ENCODE measurements around the gene THRB. TPM values are rescaled to one million over a fixed set of nuclear protein-coding genes. Genes with fewer than 3 reads are reported as not detected.

The THRB gene
- total and polyA plus RNA-seq, 2 experiments from 2014 or later: 26.8 to 60.0 TPM

DNA sequence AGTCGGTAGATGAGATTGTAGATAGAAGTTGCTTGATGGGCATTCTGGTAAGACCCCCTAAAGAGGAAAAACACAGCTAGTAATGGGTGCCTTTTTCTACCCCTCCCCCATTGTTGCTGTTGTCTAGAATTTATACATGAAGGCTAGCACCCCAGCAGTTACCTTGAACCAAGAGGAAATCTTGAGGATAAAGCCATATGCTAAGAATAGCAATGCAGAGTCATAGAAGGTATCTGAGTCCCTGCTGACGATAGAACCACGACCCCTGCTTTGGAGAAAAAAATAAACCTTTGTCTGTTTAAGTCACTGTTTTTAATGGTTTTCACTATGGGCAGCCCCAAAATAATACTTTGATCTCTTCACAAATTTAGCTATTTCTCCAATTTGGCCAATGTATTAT is 162.6 kb downstream of the THRB start:
- no peaks in the 10 kb centered on the region for H4K20me1 ChIP-seq (ENCODE audit: insufficient read depth, poor library complexity, severe bottlenecking)
- H3K27me3 ChIP-seq: no peaks in the 10 kb centered on the region
- no peak overlapping the region for H3K27ac ChIP-seq
- no peak overlapping the region for H3K4me2 ChIP-seq
- H2AFZ ChIP-seq: no peak overlapping the region
- no peaks in the 10 kb centered on the region for H3K4me1 ChIP-seq (ENCODE audit: insufficient read depth)
- no peaks in the 10 kb centered on the region for H3K36me3 ChIP-seq (replicated peaks; ENCODE audit: insufficient read depth, low read depth)
- no peaks in the 10 kb centered on the region for H3K9me3 ChIP-seq (ENCODE audit: low read depth)
- H3K9me2 ChIP-seq (replicated peaks; ENCODE audit: insufficient read depth): no peaks in the 10 kb centered on the region
- no peak for TF ChIP-seq CTCF (IDR thresholded peaks at IDR 0.05; ENCODE audit: poor library complexity)
- TF ChIP-seq EZH2phosphoT487 (IDR thresholded peaks at IDR 0.05; ENCODE audit: low read depth, severe bottlenecking, unreplicated experiment): no peak
- TF ChIP-seq EZH2 (IDR thresholded peaks at IDR 0.05; ENCODE audit: borderline replicate concordance): no peak
- WGBS (ENCODE audit: low lambda C conversion rate, missing lambda C conversion rate): 91% methylated on average over 3 of the region's 3 CpGs
- peaks cover 2% of the 10 kb centered on the region for H3K79me2 ChIP-seq
- DNase-seq (ENCODE audit: low spot score): no peak
- no peak overlapping the region for H3K4me3 ChIP-seq

- peaks cover 4% of the 10 kb centered on the region for H3K9me3 ChIP-seq (ENCODE audit: low read depth)
These were observed 171.4 kb downstream of the THRB start for GRCh38 chr3:24323272-24323671.

DNA sequence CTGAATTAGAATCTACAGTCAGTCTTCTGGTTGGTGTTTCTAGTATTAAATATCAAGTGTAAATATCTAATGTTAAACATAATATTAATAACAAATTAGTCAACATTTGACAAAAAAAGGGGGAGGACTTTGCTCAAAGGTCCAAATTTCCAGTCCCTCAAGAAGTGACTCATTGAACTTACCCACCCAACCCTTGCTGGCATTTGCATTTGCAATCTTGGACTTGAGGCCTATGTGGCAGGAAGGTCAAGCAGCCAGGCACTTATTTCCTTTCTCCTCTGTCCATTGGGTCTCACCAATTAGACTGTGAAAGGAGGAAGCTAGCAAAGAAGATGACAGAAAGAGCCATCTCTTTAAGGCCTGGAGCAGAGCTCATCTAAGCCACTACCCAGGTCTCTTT is 174.0 kb downstream of the THRB start:
- Histone ChIP-seq H3K27me3 (no peaks in the 10 kb centered on the region), H4K20me1 (ENCODE audit: insufficient read depth, poor library complexity, severe bottlenecking) (no peaks in the 10 kb centered on the region), H3K4me1 (ENCODE audit: insufficient read depth) (no peaks in the 10 kb centered on the region), H3K4me2 (no peak overlapping the region), H3K9me2 (replicated peaks; ENCODE audit: insufficient read depth) (no peaks in the 10 kb centered on the region), H3K79me2 (no peaks in the 10 kb centered on the region), H2AFZ (no peak overlapping the region), H3K27ac (no peak overlapping the region), H3K36me3 (replicated peaks; ENCODE audit: insufficient read depth, low read depth) (no peaks in the 10 kb centered on the region), H3K4me3 (no peak overlapping the region), H3K9me3 (ENCODE audit: low read depth) (peaks cover 4% of the 10 kb centered on the region)
- DNase-seq (ENCODE audit: low spot score): no peak
- TF ChIP-seq EZH2phosphoT487 (IDR thresholded peaks at IDR 0.05; ENCODE audit: low read depth, severe bottlenecking, unreplicated experiment) (no peak), EZH2 (IDR thresholded peaks at IDR 0.05; ENCODE audit: borderline replicate concordance) (no peak), CTCF (IDR thresholded peaks at IDR 0.05; ENCODE audit: poor library complexity) (no peak)

More at GRCh38 chr3:24323272-24323671, 171.4 kb downstream of the THRB start:
- Histone ChIP-seq H3K4me2 (no peak overlapping the region), H2AFZ (no peak overlapping the region), H3K4me1 (ENCODE audit: insufficient read depth) (no peaks in the 10 kb centered on the region), H4K20me1 (ENCODE audit: insufficient read depth, poor library complexity, severe bottlenecking) (no peaks in the 10 kb centered on the region), H3K27me3 (no peaks in the 10 kb centered on the region), H3K4me3 (no peak overlapping the region), H3K9me2 (replicated peaks; ENCODE audit: insufficient read depth) (no peaks in the 10 kb centered on the region), H3K79me2 (no peaks in the 10 kb centered on the region), H3K27ac (no peak overlapping the region), H3K36me3 (replicated peaks; ENCODE audit: insufficient read depth, low read depth) (no peaks in the 10 kb centered on the region)
- TF ChIP-seq EZH2phosphoT487 (IDR thresholded peaks at IDR 0.05; ENCODE audit: low read depth, severe bottlenecking, unreplicated experiment) (no peak), EZH2 (IDR thresholded peaks at IDR 0.05; ENCODE audit: borderline replicate concordance) (no peak), CTCF (IDR thresholded peaks at IDR 0.05; ENCODE audit: poor library complexity) (no peak)
- DNase-seq (ENCODE audit: low spot score): no peak

DNA sequence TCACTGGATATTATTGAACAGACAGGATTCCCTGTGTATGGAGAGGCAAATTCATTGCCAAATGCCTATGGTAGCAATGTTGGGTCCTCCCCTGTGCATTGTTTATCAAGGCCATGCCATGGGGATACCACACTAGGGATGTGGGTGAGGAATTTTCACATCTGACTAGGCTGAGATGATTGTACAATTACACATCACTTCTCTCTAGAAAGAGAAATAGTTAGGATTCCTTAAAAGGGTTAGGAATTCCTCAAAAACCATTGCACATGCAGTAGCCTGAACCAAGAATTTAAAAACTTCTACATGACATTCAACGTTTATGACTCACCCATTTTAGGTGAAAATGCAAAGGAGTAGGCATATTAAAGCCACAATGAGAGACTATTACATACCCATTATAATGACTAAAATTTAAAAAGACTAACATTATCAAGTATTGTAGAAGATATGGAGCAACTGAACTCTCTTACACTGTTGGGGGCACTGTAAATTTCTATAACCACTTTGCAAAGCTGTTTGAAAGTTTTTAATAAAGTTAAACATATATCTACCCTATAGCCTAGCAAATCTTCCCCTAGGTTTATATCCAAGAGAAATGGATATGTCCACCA is 175.9 kb downstream of the THRB start:
- Histone ChIP-seq H4K20me1 (ENCODE audit: insufficient read depth, poor library complexity, severe bottlenecking) (no peaks in the 10 kb centered on the region), H3K27ac (no peak overlapping the region), H3K4me3 (no peak overlapping the region), H3K9me3 (ENCODE audit: low read depth) (peaks cover 4% of the 10 kb centered on the region), H3K79me2 (no peaks in the 10 kb centered on the region), H3K9me2 (replicated peaks; ENCODE audit: insufficient read depth) (no peaks in the 10 kb centered on the region), H3K36me3 (replicated peaks; ENCODE audit: insufficient read depth, low read depth) (no peaks in the 10 kb centered on the region), H2AFZ (no peak overlapping the region), H3K4me1 (ENCODE audit: insufficient read depth) (no peaks in the 10 kb centered on the region), H3K27me3 (no peaks in the 10 kb centered on the region), H3K4me2 (no peak overlapping the region)
- TF ChIP-seq EZH2phosphoT487 (IDR thresholded peaks at IDR 0.05; ENCODE audit: low read depth, severe bottlenecking, unreplicated experiment) (no peak), CTCF (IDR thresholded peaks at IDR 0.05; ENCODE audit: poor library complexity) (no peak), EZH2 (IDR thresholded peaks at IDR 0.05; ENCODE audit: borderline replicate concordance) (no peak)
- DNase-seq (ENCODE audit: low spot score): no peak
- 94% methylated on average over 1 of the region's 1 CpG for WGBS (ENCODE audit: low lambda C conversion rate, missing lambda C conversion rate)
